ENCODE measurements around the gene GRIN3B.
A peak's percentile ranks its signal among the peaks of the same experiment; 100 is the strongest.

GRIN3B gene

DNA sequence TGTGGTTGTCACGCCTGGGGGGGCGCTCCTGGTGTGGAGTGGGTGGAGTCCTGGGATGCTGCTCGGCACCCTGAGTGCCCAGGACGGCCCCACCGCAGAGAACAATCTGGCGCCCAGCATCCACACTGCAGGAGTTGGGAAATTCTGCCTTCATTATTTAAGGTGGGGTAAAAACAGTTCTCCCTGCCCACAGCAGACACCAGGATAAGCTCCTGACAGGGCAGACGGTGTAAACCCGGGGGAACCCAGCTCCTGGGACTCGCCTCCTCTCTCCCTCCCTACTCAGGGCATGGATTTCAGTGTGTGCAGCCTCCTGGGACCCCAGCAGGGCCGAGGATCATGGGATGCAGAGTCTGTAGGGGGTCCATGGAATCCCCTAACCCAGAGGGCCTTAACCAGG is 23.7 kb upstream of the GRIN3B start:
- H3K27me3 ChIP-seq, result no peaks in the 10 kb centered on the region
- H3K4me3 ChIP-seq (ENCODE audit: low read depth in 1 of 2, low read length in 1 of 2), result no peak overlapping the region
- H3K27ac ChIP-seq, result no peak overlapping the region
- peaks cover 38% of the 10 kb centered on the region for H3K36me3 ChIP-seq
- TF ChIP-seq, protein P1, sequence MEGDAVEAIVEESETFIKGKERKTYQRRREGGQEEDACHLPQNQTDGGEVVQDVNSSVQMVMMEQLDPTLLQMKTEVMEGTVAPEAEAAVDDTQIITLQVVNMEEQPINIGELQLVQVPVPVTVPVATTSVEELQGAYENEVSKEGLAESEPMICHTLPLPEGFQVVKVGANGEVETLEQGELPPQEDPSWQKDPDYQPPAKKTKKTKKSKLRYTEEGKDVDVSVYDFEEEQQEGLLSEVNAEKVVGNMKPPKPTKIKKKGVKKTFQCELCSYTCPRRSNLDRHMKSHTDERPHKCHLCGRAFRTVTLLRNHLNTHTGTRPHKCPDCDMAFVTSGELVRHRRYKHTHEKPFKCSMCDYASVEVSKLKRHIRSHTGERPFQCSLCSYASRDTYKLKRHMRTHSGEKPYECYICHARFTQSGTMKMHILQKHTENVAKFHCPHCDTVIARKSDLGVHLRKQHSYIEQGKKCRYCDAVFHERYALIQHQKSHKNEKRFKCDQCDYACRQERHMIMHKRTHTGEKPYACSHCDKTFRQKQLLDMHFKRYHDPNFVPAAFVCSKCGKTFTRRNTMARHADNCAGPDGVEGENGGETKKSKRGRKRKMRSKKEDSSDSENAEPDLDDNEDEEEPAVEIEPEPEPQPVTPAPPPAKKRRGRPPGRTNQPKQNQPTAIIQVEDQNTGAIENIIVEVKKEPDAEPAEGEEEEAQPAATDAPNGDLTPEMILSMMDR (IDR thresholded peaks at IDR 0.05), result no peak
- no peaks in the 10 kb centered on the region for H3K4me1 ChIP-seq (ENCODE audit: control insufficient read depth in 1 of 2, insufficient read depth in 1 of 2, low read depth in 1 of 2, low read length in 1 of 2)
- H3K9me3 ChIP-seq, result no peaks in the 10 kb centered on the region

DNA sequence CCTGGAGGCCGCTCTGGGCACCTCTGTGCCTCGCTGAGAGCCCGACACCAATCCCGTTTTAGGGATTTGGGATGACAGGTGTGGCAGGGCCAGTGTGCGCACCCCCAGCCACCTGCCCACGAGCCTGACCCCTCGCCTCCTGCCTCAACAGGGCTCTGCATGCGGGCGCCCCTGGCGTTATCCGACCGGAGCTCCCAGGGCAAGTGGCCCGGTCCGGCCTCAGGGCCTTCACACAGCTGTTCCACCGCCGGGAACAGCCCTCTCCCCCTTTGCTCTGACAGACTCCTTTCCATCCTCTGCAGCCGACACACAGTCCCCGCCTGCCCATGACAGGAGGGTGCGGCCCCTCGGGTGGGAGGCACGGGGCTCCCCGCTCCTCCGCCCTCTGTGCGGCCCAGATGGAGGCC is 23.2 kb upstream of the GRIN3B start:
- Histone ChIP-seq H3K27ac (no peak overlapping the region), H3K4me1 (ENCODE audit: control insufficient read depth in 1 of 2, insufficient read depth in 1 of 2, low read depth in 1 of 2, low read length in 1 of 2) (no peaks in the 10 kb centered on the region), H3K27me3 (no peaks in the 10 kb centered on the region), H3K4me3 (ENCODE audit: low read depth in 1 of 2, low read length in 1 of 2) (no peak overlapping the region), H3K9me3 (no peaks in the 10 kb centered on the region), H3K36me3 (peaks cover 32% of the 10 kb centered on the region)
- TF ChIP-seq, protein P1 (IDR thresholded peaks at IDR 0.05), result no peak

DNA sequence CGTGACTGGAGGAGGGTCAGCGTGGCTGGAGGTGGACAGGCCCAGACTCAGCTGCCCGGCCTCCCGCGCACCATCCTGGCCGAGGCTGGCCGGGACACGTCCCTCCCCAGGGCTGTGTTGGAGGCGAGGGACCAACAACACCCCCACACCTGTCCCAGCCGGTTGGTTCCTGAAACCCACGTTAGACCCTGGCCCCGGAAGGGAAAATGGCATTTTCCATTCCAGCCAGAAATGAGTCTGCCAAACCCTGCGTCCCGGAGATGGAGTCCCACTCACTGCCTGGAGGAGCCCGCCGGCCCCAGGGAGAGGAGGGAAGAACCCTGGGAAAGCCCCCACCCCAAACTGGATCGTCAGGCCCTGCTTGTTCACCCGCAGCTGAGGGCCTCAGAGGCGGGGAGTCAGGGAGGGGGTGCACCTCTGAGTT is 20.9 kb upstream of the GRIN3B start:
- Histone ChIP-seq H3K27ac (no peak overlapping the region), H3K36me3 (peaks cover 9% of the 10 kb centered on the region), H3K27me3 (no peaks in the 10 kb centered on the region), H3K4me1 (ENCODE audit: control insufficient read depth in 1 of 2, insufficient read depth in 1 of 2, low read depth in 1 of 2, low read length in 1 of 2) (peaks cover 17 to 20% of the 10 kb centered on the region in 2 experiments), H3K4me3 (ENCODE audit: low read depth in 1 of 2, low read length in 1 of 2) (no peak overlapping the region), H3K9me3 (no peaks in the 10 kb centered on the region)
- TF ChIP-seq, protein P1 (IDR thresholded peaks at IDR 0.05), result no peak

DNA sequence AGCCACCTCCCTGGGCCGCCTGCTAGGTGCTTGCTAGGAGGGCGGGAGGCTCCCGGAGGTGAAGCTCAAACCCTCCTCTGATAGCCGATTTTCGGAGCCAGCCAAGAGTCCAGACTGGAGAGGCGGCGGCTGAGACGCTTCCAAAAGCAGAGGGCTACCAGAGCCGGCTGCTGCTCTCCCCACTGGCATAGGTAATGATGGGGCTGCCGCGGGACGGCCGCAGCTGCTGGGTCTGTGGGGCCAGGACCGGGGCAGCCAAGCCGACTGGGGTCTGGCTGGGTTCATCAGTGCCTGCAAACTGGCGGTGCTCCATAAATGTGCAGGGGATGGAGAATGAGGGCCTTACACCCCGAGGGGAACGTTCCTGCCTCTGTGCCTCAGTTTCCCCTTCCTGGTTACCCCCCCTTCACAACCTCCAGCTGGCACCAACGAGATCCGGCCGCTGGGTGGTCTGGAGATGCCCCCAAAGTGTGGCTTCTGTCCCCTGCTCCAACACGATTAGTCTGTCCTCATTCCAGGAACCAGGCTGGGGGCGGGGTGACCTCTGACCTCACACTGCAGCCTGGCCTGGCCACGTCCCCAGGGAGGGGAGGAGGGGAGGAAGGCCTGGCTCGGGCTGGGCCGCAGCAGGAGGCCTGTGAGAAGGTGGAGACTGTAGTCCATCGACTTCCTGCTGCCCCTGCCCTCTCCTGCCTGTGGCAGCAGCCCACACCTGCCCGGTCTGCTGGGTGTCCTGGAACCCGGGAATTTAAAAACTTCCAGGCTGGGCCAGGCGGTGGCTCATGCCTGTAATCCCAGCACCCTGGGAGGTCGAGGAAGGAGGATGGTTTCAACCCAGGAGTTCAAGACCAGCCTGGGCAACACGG is 19.9 kb upstream of the GRIN3B start:
- H3K27ac ChIP-seq, result no peak overlapping the region
- TF ChIP-seq, protein P1 (IDR thresholded peaks at IDR 0.05), result no peak
- no peaks in the 10 kb centered on the region for H3K9me3 ChIP-seq
- no peaks in the 10 kb centered on the region for H3K36me3 ChIP-seq
- no peaks in the 10 kb centered on the region for H3K27me3 ChIP-seq
- no peak overlapping the region for H3K4me3 ChIP-seq (ENCODE audit: low read depth in 1 of 2, low read length in 1 of 2)
- peaks cover 22 to 24% of the 10 kb centered on the region in 2 experiments for H3K4me1 ChIP-seq (ENCODE audit: control insufficient read depth in 1 of 2, insufficient read depth in 1 of 2, low read depth in 1 of 2, low read length in 1 of 2)

DNA sequence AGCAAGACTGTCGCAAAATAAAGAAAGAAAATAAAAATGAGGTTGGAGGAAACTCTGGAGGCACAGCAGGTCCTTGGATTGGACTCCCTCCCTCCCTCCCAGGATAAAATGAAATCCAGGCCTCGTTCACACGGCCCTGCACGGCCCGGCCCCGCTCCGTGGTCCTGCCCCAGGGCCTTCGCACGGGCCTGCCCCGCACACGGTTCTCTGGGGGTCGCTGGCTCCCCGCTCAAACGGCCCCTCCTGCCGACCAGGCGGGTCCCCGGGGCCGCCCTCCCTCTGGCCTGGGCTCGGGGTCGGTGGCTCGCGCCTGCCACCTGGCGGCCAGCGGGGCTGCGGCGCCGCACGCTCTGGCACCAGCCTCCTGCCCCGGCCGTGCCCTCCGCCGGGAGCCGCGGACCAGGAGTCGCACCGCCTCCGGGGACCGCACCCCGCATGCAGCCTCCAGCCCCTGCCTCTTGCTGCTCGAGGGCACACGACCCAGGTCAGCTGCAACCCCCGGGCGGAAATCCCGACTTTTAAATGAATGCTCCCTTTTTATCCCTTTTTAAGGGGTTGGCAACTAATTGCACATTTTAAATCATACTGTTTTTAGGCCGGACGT is 17.6 kb upstream of the GRIN3B start:
- Histone ChIP-seq H3K9me3 (no peaks in the 10 kb centered on the region), H3K36me3 (no peaks in the 10 kb centered on the region), H3K4me3 (ENCODE audit: low read depth in 1 of 2, low read length in 1 of 2) (peak overlapping the region in 1 of 2 experiments; percentile 49), H3K27ac (peak overlapping the region; percentile 23), H3K4me1 (ENCODE audit: control insufficient read depth in 1 of 2, insufficient read depth in 1 of 2, low read depth in 1 of 2, low read length in 1 of 2) (peaks cover 22 to 24% of the 10 kb centered on the region in 2 experiments), H3K27me3 (no peaks in the 10 kb centered on the region)
- TF ChIP-seq, protein P1 (IDR thresholded peaks at IDR 0.05), result peak; percentile 96
